Adipose tissue (tissue), 3 donors: Measurements from ENCODE around the gene GPATCH2L. TPM values are rescaled to one million over a fixed set of nuclear protein-coding genes. Genes with fewer than 3 reads are reported as not detected.

Source experiments
- polyA plus RNA-seq, 3 donors: library from polyadenylated mRNA; stranded (reverse); fragments of 200-250 nt; gene quantifications; one replicate each; pipeline ENCODE4 v1.2.3, GENCODE V29; 2013
- donor health status: healthy with polysubstance abuse.
- donor health status: Bipolar disorder and iron deficiency.
- donor health status: healthy.

The GPATCH2L gene
- polyA plus RNA-seq, 3 donors: 5.6 to 16.3 (median 6.0) TPM

Other genes starting within 250 kb of the GPATCH2L start
- 10 to 100 TPM; 30.6 to 63.3 (median 30.8) TPM for gene TGFB3, start 169.9 kb upstream of the GPATCH2L start, polyA plus RNA-seq
- 10 to 100 TPM; 21.5 to 38.9 (median 33.3) TPM for gene IFT43, start 166.2 kb upstream of the GPATCH2L start, polyA plus RNA-seq
- gene ESRRB, start 224.2 kb downstream of the GPATCH2L start, polyA plus RNA-seq: under 1 TPM; 0.23 to 0.52 (median 0.34) TPM